AG04449 (cell line): Measurements from ENCODE around the gene LIMCH1.

Experiments used
- CTCF ChIA-PET: fragments of 350-600 bp; formaldehyde crosslinking; extraction: SDS; loops from one replicate; lab custom pipeline; 2021; ENCODE audit warnings: antibody characterized with exemption; lab: Yijun Ruan, JAX
- POLR2A ChIA-PET: fragments of 400-600, 350-600 bp; formaldehyde crosslinking; extraction: SDS; loops from one replicate; lab custom pipeline; 2020; ENCODE audit warnings: antibody characterized with exemption, inconsistent platforms; lab: Yijun Ruan, JAX
- DNase-seq: peaks from one replicate; pipeline ENCODE4 v3.0.0-alpha.2; 2010; ENCODE audit warnings: low read depth, low spot score
- H3K4me3 ChIP-seq: 2 replicates; pipeline ENCODE4 v1.5.1; 2011; ENCODE audit warnings: low read depth, mild to moderate bottlenecking, control low read depth, low read length
- TF ChIP-seq, protein P1 (sequence below): IDR thresholded peaks from one replicate; pipeline ENCODE4 v1.5.1; 2011; ENCODE audit warnings: mild to moderate bottlenecking, moderate library complexity, low read length, control low read depth, inconsistent platforms; ENCODE audit not compliant: insufficient read depth; ENCODE audit errors: missing control alignments

Gene LIMCH1

DNA sequence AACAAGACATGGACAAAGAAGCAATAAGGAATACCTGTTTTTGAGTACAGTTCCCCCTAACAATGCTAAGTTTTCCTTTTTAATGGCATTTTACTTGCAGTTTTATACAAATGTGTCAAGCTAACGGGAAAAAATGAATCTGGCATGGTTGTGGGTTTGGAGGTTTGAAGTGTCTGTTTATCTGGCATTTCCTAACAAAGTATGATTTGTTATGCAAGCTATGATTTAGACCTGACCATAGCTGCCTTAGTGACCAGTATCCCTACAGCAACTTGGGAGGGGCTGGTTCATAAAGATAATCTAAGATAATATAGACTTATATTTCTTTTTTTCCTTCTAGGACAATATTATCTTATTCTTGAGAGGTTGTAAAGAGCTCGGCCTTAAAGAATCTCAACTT is 60.6 kb downstream of the LIMCH1 start:
- no peak for DNase-seq
- TF ChIP-seq, protein P1, sequence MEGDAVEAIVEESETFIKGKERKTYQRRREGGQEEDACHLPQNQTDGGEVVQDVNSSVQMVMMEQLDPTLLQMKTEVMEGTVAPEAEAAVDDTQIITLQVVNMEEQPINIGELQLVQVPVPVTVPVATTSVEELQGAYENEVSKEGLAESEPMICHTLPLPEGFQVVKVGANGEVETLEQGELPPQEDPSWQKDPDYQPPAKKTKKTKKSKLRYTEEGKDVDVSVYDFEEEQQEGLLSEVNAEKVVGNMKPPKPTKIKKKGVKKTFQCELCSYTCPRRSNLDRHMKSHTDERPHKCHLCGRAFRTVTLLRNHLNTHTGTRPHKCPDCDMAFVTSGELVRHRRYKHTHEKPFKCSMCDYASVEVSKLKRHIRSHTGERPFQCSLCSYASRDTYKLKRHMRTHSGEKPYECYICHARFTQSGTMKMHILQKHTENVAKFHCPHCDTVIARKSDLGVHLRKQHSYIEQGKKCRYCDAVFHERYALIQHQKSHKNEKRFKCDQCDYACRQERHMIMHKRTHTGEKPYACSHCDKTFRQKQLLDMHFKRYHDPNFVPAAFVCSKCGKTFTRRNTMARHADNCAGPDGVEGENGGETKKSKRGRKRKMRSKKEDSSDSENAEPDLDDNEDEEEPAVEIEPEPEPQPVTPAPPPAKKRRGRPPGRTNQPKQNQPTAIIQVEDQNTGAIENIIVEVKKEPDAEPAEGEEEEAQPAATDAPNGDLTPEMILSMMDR: no peak
- CTCF ChIA-PET: no interaction called here
- POLR2A ChIA-PET: no interaction called here
- no peak overlapping the region for H3K4me3 ChIP-seq

DNA sequence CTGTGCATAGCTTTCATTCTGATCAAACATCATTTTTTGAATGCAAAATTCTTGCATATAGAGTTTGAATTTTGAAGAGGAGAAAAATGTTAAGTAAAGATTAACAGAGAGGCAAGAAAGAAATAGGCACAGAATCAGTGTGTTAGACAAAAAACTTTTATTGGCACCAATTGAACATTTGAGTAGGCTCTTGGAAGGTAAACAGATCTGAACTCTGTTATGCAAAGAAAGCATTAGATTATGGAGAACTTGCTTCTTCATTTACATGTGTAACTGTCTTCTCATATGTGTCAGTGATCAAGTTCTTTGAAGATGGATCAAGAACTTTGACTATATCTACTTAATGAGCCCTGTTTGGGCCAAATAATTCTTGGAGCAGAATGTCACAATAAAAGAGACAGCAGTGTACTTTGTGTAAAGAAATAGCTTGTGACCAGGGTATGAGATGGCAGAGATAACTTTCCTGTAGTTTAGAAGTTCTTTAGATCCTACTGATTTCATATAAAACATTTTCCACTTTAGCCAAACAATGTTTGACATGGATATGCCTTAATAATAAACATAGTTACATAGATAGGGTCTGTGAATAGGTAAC is 61.3 kb downstream of the LIMCH1 start:
- POLR2A ChIA-PET: no interaction called here
- H3K4me3 ChIP-seq: no peak overlapping the region
- CTCF ChIA-PET: no interaction called here
- TF ChIP-seq, protein P1: no peak
- DNase-seq: no peak

DNA sequence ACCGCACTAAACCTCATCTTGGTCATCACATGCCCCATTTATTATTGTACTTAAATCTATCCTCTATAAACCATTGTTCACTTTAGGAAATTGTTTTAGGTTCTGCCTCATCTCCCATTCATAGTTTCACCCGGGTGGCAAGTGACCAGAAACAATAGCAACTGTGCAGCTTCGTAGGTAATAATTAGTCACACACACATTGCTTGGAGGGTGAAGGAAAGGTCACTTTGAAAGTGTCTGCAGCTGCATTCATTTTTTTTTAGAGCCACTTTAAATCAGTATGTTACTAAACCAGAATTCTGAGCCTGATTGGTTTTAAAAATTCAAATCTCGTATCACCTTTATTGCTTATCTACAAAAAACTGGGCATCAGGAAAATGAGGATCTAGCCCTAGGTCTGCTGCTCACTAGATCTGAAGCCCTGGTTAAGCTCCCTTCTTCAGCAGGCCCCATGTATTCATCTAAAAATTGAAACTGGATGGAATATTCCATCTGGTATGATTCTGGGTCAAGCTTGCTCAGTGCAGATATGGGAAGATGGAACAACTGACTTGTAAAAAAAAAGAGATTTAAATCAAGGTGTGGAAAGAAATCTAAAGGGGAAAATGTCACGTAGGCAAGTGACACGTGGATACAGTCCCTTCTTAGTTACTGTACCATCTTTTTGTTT is 62.4 kb downstream of the LIMCH1 start:
- TF ChIP-seq, protein P1: no peak
- CTCF ChIA-PET: no interaction called here

DNA sequence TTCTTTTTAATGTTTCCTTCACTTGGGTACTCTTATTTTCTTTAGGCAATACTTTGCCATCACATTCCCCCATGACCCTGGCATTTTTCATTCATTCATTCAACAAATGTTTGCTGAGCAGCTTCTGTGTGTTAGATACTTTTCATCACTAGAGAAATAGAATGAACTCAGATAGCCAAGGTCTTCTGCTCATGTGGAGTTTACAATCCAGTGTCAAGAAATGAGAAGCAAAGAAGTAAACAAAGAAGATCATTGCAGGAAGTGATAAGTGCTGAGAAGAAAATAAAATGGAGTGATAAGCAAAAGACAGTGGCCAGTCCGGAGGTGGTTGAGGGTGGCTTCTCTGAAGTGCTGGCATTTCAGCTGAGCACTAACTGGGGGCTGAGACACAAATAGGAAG is 63.1 kb downstream of the LIMCH1 start:
- TF ChIP-seq, protein P1: no peak
- no peak for DNase-seq
- ChIA-PET POLR2A (no interaction called here), CTCF (no interaction called here)
- no peak overlapping the region for H3K4me3 ChIP-seq

More for the DNA sequence above, 62.4 kb downstream of the LIMCH1 start:
- DNase-seq: no peak
- H3K4me3 ChIP-seq: no peak overlapping the region
- POLR2A ChIA-PET: no interaction called here

DNA sequence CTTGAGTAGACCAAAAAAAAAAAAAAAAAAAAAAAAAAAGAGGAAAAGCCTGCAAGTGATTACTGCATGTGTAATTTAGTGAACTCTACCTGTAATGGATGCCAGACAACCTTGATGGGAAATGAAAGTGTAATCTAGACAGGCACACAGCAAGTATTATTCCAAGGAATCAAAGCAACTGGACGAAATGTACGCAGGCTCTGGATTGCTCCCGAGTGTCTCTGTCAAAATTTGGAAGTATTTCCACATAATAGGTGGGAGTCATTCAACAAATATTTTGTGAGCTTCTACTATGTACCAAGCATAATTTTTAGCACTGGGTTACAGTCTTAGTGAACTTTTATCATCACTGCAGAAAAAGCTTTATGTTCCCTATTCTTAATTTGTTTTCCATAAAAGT is 64.2 kb downstream of the LIMCH1 start:
- TF ChIP-seq, protein P1: no peak
- no peak for DNase-seq
- ChIA-PET POLR2A (no interaction called here), CTCF (no interaction called here)
- no peak overlapping the region for H3K4me3 ChIP-seq

DNA sequence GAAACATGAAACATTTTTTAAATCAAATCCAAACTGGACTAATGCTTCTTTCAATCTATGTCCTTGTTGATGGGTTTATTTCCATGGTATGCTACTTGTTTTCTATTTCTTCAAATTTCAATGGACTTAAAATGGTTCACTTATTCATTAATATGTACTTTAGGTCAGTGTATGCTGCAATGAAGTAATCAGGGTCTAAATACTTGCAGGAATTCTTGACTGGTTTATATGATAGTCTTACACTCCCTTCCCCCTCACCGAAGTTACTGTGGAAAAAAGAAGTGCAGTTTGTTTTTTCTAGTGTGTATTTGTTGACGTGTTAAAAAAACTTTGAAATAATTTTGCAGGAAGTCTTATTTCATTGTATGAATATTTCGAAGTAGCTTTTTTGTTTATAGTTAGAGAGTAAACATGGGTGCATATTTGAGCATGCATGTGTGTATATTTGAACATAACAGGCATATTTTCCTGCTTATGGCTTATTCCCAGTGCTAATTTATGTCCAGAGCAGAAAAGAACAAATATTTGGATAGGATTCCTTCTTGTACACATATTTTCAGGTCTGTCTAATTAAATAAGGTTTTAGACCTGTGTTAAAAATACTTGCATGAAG is 65.0 kb downstream of the LIMCH1 start:
- TF ChIP-seq, protein P1: no peak
- CTCF ChIA-PET: no interaction called here
- no peak for DNase-seq

More for the DNA sequence above, 65.0 kb downstream of the LIMCH1 start:
- H3K4me3 ChIP-seq: no peak overlapping the region
- POLR2A ChIA-PET: no interaction called here
